Activated CD8-positive, alpha-beta memory T cell treated with anti-CD3 and anti-CD28 coated beads for 36 hours (primary cell): ENCODE data around the gene LIMK2. TPM values are rescaled to one million over a fixed set of nuclear protein-coding genes. Genes with fewer than 3 reads are reported as not detected.
"Not testable (repeated sequence)": the region's sequence is repeated elsewhere in the genome, so short reads cannot be mapped to it uniquely, and the experiment has no call there.

ENCODE experiments used
- CTCF ChIA-PET: fragments of 350-600 bp; sonication (Branson Sonifier 250); formaldehyde crosslinking; loops from one replicate; lab custom pipeline; 2021; ENCODE audit warnings: antibody characterized with exemption; lab: Charles Lee
- POLR2A ChIA-PET: fragments of 350-600 bp; sonication (Branson Sonifier 250); formaldehyde crosslinking; loops from one replicate; lab custom pipeline; 2021; ENCODE audit warnings: antibody characterized with exemption; lab: Charles Lee
- total RNA-seq, 2 experiments: library from RNA; stranded (reverse); gene quantifications; one replicate each; pipeline ENCODE4 v1.2.3, GENCODE V29; 2021

The LIMK2 gene
- total RNA-seq, 2 experiments from 2014 or later: 27.2 to 27.8 TPM

DNA sequence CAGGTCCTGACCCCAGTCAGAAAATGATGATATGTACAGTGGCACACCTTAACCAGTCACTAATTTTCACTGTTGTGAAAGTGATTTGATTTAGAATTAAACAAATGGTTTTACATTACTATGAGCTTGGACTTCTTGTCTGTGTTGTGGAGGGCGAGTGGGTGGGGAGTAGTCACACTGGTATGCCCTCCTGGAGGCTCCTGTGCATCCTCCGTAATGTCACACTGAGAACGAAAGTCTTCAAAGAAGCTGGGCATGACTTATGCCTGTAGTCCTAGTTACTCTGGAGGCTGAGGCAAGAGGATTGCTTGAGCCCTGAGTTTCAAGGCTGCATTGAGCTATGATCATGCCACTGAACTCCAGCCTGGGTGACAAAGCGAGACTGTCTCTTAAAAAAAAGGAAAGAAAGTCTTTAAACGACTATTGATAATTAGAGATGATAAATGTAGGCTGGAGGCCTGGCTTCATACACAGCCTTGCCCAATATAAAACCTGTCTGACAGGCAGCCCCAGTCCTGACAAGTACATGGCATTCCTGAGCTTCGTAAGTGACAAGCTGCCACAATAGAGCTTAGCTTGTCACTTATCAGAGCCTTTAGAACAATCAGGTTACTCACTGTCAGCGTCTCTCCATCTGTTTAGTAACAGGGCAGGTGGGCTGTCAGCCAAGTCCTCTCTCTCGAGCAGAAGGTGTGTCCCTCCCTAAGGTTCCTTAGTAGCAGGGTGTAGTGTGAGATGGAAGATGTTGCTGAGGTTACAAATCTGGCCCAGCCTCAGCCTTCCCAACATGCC is 5.0 kb upstream of the LIMK2 start:
- CTCF ChIA-PET: interaction anchor here (1.0 kb wide), 1 partner anchor 10 kb away, joined by 3 read pairs; no protein-coding TSS in a partner anchor

DNA sequence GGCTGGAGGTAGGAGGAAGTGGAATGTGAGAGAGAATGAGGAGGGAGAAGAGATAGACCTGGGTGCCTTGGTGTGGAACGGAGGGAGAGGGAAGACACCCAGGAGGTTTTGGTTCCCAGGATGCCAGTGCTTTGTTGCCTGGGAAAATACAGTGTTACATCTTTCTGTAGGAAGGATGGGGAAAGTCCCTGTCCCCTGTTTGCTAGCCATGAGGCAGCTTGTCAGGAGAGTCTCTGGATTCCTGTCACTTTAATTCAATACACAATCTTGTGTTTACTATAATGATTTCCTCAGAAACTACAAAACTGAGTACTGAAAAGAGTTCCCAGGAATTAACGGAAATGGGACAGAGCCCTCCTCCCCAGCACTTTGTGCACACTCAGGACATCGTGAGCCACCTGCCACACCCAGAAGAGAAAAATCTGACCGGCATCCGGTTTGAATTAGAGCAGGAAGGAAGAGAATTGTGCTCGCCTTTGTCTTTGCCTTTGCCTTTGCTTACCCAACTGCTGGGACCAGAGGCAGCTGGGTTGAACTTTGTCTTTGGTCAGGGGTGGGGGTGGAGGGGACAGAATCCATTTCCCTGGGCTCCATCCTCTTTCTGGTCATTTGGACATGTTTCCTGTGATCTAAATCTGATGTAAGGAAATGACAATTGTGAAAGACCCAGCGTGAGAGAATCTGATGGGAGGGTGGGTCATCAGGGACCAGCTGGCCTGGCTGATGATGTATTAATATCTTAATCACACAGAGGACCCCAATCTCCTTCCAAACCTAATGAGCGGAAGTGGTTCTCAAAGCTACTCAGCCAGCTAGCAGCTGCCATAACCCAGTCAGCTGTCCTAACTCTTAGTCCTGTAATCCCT is 1.3 kb upstream of the LIMK2 start:
- POLR2A ChIA-PET: no interaction called here

More for the DNA sequence above, 5.0 kb upstream of the LIMK2 start:
- POLR2A ChIA-PET: interaction anchor here (1.0 kb wide), 1 partner anchor 45 kb away, joined by 6 read pairs; no protein-coding TSS in a partner anchor

DNA sequence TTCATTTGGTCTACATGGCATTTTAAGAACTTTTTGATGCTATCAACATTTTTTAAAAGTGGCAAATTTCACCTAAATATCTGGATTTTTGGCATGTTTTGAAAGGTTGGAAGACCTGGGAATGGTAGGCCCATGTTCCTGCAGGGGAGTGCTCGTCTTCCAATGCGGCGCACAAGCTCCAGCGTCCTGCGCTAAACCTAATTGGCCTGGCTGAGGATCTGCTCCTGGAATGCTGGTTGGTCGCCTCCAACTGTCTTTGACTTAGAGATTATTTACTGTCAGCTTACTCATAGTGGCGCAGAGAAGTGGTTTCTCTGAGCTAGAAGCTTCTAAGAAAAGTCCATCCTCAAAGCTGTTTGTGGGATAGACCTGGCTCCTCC is 626 bp upstream of the LIMK2 start:
- POLR2A ChIA-PET: interaction anchor here (1.2 to 2.4 kb wide), 3 partner anchors 61 to 104 kb away, joined by 5 to 11 read pairs (median 5); partner anchors contain the start of gene SELENOM
- CTCF ChIA-PET: interaction anchor here (0.8 to 4.3 kb wide), 15 partner anchors 9 to 133 kb away, joined by 3 to 35 read pairs (median 5); partner anchors contain the start of genes PIK3IP1 and RNF185

More for the DNA sequence above, 1.3 kb upstream of the LIMK2 start:
- CTCF ChIA-PET: interaction anchor here (0.8 to 4.3 kb wide), 17 partner anchors 9 to 134 kb away, joined by 3 to 35 read pairs (median 4); partner anchors contain the start of genes PIK3IP1, RNF185 and SELENOM

DNA sequence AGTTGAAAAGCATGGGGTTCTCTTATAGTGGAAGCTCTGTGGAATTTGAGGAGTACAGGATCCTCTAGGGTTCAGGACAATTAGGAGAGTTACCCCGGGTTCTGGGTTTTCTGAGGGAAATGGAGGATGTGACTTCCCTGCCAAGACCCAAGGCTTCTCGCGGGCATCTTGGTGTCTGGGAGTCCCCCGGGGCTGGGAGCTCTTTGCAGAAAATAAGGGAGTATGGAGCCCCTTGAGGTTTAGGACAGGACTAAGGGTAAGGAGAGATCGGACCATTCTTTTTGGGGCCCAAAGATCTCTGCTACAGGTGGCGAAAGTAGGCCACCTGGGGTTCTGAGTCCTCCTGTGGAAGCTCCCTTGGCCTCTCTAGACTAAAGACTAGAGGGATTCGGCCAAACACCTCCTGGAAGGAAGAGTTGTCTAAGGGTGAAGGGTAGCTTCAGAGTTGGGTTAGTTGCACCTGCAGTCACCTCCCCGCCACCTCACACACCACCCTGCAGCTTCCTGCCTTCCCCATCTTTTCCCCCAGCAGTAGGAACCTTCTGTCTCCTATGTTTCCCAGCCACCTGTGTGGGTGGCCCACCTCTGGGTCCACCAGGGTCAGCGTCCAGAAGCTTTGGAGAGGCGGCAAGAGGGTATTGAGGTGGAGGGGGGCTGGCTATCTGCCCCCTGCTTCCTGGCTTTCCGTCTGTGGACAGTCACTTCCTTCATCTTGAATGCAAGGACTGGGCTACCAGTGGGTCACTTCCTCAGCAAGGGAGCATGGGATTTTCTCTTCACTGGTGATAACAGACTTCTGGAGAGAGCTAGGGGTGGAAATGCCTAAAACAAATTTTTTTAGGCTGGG is 908 bp downstream of the LIMK2 start:
- ChIA-PET CTCF (interaction anchor here (0.6 to 4.3 kb wide), 22 partner anchors 8 to 1900 kb away, joined by 3 to 35 read pairs (median 4); partner anchors contain the start of genes PIK3IP1 and RNF185), POLR2A (interaction anchor here (1.2 to 2.4 kb wide), 4 partner anchors 60 to 105 kb away, joined by 4 to 11 read pairs (median 5); partner anchors contain the start of gene SELENOM)

DNA sequence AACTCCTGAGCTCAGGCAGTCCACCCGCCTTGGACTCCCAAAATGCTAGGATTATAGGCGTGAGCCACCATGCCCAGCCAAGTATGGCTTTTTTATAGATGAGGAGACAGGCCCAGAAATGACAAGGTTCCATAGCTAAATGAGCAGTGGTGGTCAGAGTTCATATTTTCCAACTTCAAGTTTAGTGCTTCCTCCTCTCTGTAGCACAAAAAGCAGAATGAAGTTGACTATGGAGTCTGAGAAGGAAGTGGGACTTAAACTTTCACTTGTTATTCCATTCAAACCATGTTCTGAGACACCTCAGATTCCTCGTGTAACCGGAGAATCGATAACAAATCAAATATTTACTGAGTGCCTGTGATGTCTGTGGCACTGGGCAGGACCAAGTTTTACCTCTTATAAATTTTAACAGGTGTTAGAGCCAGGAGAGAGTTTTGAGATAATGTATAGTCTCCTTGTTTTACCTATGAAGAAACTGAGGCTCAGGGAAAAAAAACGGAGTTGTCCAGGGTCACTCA is 3.0 kb downstream of the LIMK2 start:
- ChIA-PET POLR2A (no interaction called here), CTCF (interaction anchor here (0.8 to 2.6 kb wide), 3 partner anchors 58 to 78 kb away, joined by 3 to 7 read pairs (median 3); partner anchors contain the start of gene PIK3IP1)

DNA sequence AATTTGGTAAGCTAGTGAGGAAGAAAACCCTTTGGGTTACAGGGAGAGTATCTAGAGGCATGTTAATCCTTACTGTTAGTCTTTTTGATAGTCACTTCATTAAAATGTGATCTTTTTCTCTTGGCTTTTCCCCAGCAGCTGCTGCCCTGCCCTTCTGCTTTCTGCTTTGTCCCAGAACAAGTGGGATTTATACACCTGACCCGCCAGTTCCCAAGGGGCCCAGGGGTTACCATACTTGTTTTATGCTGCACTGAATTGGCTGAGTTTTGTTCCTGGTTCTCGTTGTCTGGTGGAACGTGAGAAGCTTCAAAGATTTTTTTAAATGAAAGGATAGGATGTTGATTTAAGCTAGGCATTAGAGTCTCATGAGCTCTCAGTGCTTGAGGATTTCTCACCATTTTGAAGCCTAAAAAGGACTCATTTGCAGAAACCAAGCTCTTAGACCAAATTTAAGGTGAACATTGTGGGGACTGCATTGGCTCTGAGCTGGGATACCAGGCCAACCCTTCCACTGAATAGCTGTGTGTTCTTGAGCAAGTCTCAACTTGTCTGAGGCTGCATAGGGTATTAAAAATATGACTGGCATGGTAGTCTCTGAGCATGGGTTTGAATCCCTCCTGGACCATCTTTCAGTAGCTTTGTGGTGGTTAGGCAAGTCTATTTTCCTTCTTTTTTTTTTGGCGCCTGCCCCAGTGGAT is 6.6 kb downstream of the LIMK2 start:
- POLR2A ChIA-PET: no interaction called here
- CTCF ChIA-PET: interaction anchor here (0.7 kb wide), 1 partner anchor 55 kb away, joined by 3 read pairs; no protein-coding TSS in a partner anchor

DNA sequence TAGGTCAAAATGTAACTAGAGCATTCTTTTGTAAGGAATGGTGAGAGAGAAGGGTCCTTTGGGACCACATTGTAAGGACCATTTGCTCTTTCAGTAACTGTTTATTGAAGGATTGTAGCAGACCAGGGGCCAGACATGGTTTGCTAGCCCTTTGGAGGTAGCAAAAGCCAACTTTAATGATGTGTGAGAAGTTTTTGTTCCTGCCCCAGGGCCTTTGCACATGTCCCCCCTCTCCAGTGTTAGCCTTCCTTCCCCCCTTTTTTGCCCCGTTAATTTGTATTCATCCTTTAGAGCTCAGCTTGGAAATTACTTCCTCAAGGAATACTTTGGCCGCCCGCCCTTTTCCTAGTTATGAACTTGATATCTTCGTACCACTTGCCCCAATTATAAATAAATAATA is 9.0 kb downstream of the LIMK2 start:
- ChIA-PET CTCF (interaction anchor here (0.6 to 1.1 kb wide), 2 partner anchors 9 to 54 kb away, joined by 3 read pairs; partner anchors contain the start of gene LIMK2), POLR2A (no interaction called here)

DNA sequence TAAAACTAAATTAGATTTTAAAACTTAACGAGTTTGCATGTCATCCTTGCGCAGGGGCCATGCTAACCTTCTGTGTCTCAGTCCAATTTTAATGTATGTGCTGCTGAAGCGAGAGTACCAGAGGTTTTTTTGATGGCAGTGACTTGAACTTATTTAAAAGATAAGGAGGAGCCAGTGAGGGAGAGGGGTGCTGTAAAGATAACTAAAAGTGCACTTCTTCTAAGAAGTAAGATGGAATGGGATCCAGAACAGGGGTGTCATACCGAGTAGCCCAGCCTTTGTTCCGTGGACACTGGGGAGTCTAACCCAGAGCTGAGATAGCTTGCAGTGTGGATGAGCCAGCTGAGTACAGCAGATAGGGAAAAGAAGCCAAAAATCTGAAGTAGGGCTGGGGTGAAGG is 10.6 kb downstream of the LIMK2 start:
- POLR2A ChIA-PET: interaction anchor here (0.7 kb wide), 1 partner anchor 49 kb away, joined by 4 read pairs; no protein-coding TSS in a partner anchor
- CTCF ChIA-PET: interaction anchor here (0.6 to 1.2 kb wide), 2 partner anchors 10 to 197 kb away, joined by 3 to 4 read pairs; partner anchors contain the start of gene LIMK2

DNA sequence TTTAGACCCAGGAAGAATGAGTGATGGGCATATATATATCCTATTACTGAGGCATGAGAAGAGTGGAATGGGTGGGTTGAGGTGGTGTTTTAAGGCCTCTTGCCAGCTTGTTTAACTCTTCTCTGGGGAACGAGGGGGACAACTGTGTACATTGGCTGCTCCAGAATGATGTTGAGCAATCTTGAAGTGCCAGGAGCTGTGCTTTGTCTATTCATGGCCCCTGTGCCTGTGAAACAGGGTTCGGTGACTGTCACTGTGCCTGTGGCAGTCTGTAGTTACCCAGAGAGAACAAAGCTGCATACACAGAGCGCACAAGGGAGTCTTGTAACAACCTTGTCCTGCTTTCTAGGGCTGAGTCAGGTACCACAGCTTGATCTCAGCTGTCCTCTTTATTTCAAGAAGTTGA is 11.7 kb downstream of the LIMK2 start:
- CTCF ChIA-PET: interaction anchor here (0.5 to 1.7 kb wide), 2 partner anchors 11 to 250 kb away, joined by 5 to 6 read pairs; partner anchors contain the start of gene LIMK2
- POLR2A ChIA-PET: no interaction called here

DNA sequence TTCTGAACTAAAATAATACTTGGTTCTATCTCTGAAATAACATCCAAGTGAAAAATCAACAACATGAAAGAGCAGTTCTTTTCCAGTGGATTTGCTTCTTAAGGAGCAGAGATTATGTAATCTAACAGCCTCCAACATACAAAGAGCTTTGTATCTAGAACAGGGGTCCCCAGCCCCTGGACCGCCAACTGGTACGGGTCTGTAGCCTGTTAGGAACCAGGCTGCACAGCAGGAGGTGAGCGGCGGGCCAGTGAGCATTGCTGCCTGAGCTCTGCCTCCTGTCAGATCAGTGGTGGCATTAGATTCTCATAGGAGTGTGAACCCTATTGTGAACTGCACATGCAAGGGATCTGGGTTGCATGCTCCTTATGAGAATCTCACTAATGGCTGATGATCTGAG is 12.6 kb downstream of the LIMK2 start:
- POLR2A ChIA-PET: not testable (repeated sequence)
- CTCF ChIA-PET: interaction anchor here (0.6 to 1.7 kb wide), 2 partner anchors 12 to 51 kb away, joined by 3 to 6 read pairs; partner anchors contain the start of gene LIMK2

DNA sequence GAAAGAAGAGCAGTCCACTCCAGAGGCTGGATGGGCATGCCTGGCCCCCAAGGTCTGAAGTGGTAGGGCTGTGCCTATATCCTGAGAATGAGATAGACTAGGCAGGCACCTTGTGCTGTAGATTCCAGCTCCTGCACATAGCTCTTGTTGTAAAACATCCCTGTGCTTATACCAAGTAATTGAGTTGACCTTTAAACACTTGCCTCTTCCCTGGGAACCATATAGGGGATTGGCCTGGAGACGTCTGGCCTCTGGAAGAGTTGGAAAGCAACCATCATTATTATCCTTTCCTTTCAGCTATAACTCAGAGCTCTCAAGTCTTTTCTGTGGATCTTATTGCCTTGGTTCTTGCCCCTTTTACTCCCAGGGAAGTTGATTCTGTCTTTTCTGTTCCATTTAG is 15.1 kb downstream of the LIMK2 start:
- CTCF ChIA-PET: no interaction called here
- POLR2A ChIA-PET: interaction anchor here (0.6 kb wide), 1 partner anchor 29 kb away, joined by 7 read pairs; no protein-coding TSS in a partner anchor

DNA sequence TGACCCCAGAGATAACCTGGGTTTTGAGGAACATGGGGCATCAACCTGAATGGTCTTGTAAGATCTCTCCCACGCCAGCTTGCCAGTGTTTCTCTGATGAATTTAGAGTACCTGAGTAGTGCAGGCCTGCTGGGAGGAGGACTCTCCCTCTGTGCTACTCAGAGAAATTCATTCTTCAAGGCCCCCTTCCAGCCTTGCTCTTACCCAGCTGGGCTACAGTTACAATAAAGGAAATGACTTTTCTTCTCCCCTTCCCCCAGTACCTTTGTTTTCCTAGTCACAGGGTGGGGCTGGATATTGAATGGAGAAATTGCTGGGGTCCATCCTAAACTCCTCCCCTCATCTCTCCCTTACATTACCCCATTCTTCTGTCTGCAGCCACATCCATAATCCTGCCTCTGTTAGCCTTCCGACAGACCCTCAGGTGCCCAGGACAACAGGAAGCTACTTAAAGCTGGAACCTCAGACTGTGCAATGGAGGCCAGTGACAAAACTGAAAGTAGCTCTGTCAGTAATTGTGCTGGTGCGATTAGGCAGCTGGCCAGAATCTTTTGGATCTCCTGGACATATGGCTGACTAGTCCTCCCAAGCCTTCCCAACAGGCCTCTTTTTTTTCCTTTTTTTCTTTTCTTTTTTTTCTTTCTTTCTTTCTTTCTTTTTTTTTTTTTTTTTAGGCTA is 17.4 kb downstream of the LIMK2 start:
- POLR2A ChIA-PET: no interaction called here
- CTCF ChIA-PET: no interaction called here

DNA sequence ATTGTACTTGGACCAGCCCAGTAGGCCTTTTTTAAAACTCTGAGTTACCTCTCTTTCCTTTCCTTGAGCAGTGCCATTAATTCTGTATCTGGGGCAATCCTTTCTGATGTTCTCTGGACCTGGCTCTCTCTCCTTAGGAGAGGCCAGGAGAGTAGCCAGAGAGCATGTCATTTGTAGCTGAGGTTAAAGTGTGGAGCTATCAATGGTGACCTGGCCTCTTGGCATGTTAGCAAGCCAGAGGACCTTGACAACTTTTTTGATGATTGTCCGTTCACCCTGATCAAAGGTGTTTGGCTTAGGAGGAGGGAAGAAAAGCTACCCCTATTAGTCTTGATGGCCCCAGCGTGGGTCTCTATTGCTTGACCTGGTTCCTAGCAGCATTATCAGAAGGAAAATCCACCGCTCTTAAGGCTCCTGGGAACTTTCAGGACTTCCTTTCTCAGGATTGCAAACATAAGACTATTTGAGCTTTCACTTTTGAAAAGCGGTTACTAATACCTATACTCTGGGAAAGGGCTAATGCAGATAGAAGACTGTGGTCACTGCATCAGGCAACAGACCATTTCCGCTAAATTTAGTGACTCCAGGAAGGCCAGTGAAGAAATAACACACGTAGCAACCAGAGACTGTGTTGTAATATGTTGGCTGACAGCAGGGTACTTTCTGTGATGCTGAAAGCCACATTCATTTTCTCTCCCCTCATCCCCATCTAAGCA is 18.2 kb downstream of the LIMK2 start:
- ChIA-PET CTCF (interaction anchor here (1.0 to 1.5 kb wide), 2 partner anchors 9 to 18 kb away, joined by 3 to 5 read pairs; partner anchors contain the start of gene LIMK2), POLR2A (no interaction called here)

DNA sequence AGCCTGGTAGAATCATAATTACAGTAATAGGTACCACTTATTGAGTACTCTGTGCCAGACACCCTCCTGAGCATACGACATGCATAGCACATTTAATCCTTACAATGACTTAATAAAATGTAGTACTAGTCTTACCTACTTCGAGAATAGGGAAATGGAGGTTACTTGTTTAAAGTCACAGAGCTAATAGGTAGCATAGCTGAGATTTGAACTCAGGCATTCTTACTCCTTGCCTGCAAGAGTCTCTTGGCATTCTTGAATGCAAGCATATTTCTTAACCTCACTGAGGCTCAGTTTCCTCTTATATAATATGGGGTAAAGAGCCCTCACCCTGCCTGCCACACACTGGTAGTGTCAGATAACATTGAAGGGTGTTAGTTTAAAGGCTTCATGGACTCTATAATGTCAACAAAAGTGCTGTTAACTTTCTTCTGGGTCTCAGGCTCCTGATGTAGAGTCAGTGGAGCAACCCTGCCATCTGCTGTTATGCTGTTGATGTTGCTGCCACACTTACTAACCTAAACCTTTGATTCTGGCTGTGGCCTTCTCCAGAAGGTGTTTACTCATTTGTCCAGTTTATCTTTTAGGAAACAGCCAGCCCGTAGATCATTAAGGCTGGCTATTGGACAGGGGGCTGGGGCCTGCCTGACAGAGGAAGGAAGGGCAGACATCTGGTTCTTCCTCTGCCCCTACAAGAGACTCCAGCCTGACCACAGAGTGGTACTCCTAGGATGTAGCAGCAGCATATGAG is 18.9 kb downstream of the LIMK2 start:
- ChIA-PET CTCF (interaction anchor here (0.7 to 1.5 kb wide), 4 partner anchors 8 to 123 kb away, joined by 3 to 5 read pairs (median 3); partner anchors contain the start of gene LIMK2), POLR2A (interaction anchor here (0.6 kb wide), 1 partner anchor 1255 kb away, joined by 3 read pairs; no protein-coding TSS in a partner anchor)

DNA sequence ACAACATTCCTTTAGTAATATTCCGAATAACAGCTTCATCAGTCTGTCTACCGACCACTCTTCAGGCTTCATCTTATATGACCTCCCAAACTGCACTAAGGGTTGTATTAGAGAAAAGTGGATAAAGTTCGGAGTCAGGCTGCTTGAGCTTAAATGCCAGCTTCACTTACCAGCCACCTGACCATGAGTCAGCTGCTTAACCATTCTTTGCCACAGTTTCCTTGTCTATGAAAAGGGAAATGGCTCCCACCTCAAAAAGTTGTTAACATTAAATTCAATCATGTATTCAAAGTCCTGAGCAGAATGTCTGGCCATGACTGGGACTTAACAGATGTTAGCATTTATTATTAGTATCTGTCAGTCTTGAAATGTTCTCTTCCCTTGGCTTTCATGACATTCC is 20.9 kb downstream of the LIMK2 start:
- ChIA-PET POLR2A (no interaction called here), CTCF (interaction anchor here (0.9 kb wide), 1 partner anchor 52 kb away, joined by 3 read pairs; no protein-coding TSS in a partner anchor)
